Thyroid gland (tissue), 4 donors: Measurements from ENCODE around the gene CKAP5. TPM values are rescaled to one million over a fixed set of nuclear protein-coding genes. Genes with fewer than 3 reads are reported as not detected.

Experiments
- DNase-seq, 2 donors: peaks; one replicate each; pipeline ENCODE4 v3.0.0-alpha.2; 2019
- H3K27ac ChIP-seq, 3 donors: fragments of 200-600 bp; sonication (generic); 1 replicate in 2 of 3; 2 replicates in 1 of 3; pipeline ENCODE4 v1.5.1; 2016 to 2019; ENCODE audit warnings: mild to moderate bottlenecking in 1 of 3, moderate library complexity in 1 of 3
- H3K27me3 ChIP-seq: fragments of 200-600 bp; sonication (generic); one replicate; pipeline ENCODE4 v1.5.1; 2019
- H3K36me3 ChIP-seq, 2 donors: fragments of 200-600 bp; sonication (generic); one replicate each; pipeline ENCODE4 v1.5.1; 2016 to 2019
- H3K4me1 ChIP-seq, 2 donors: fragments of 200-600 bp; sonication (generic); one replicate each; pipeline ENCODE4 v1.5.1; 2017 to 2019
- H3K4me3 ChIP-seq, 3 donors: fragments of 200-600 bp; sonication (generic); replicated peaks in 1 of 3; 1 replicate in 2 of 3; 2 replicates in 1 of 3; pipeline ENCODE4 v1.5.1; 2016; ENCODE audit warnings: mild to moderate bottlenecking in 1 of 3
- H3K9me3 ChIP-seq: fragments of 200-600 bp; sonication (generic); one replicate; pipeline ENCODE4 v1.5.1; 2017
- POLR2A ChIP-seq, 2 donors: fragments of 450-650 bp; IDR thresholded peaks; one replicate each; pipeline ENCODE4 v1.6.1; 2017; ENCODE audit warnings: antibody characterized with exemption in 2 of 2, mild to moderate bottlenecking in 2 of 2, moderate library complexity in 1 of 2
- WGBS, 2 donors: methylation state at CpG; one replicate each; pipeline ENCODE4 v1.1.5; 2017; 5-methylcytosine and 5-hydroxymethylcytosine counted together
- intact Hi-C: fragments of 100-400 bp; cut with DNase I; formaldehyde crosslinking; loops from one replicate; pipeline ENCODE4 v1.15.1; 2023
- total RNA-seq, 4 donors: library from RNA; depleted of rRNA; stranded (reverse); fragments of >200 nt; gene quantifications; one replicate each; pipeline ENCODE4 v1.2.3, GENCODE V29; 2016
- TF ChIP-seq, protein P1 (sequence below), 6 experiments: fragments of 200-600 bp in 3 of 6; fragments of 450-650 bp in 3 of 6; sonication (generic) in 3 of 6; IDR thresholded peaks; one replicate each; pipeline ENCODE4 v1.5.1; 2016 to 2019; ENCODE audit warnings: antibody characterized with exemption in 6 of 6, mild to moderate bottlenecking in 2 of 6, inconsistent platforms in 1 of 6, moderate library complexity in 1 of 6

CKAP5 gene
- total RNA-seq, 4 donors from 2014 or later = 25.3 to 30.1 (median 26.8) TPM

DNA sequence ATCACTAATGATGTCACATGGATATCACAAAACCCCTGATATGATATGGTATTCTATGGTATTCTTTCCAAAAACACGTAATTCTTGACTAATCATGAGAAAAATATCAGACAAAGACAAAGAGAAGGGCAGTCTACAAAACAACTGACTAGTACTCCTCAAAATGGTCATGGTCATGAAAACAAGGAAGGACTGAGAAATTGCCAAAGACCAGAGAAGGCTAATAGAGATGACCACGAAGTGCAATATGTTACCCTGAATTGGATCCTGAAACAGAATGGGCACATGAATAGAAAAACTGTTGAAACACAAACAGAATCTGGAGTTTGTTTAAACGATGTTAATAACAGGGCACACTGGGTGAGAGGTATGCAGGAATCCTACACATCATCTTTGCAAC, 10.2 kb downstream of the CKAP5 start:
- Histone ChIP-seq H3K4me3 (no peak overlapping the region), H3K27me3 (no peaks in the 10 kb centered on the region), H3K9me3 (no peaks in the 10 kb centered on the region), H3K36me3 (no peaks in the 10 kb centered on the region), H3K4me1 (no peaks in the 10 kb centered on the region), H3K27ac (no peak overlapping the region)
- intact Hi-C loops = no loop called here
- no peak for TF ChIP-seq POLR2A (IDR thresholded peaks at IDR 0.05)
- TF ChIP-seq, protein P1, sequence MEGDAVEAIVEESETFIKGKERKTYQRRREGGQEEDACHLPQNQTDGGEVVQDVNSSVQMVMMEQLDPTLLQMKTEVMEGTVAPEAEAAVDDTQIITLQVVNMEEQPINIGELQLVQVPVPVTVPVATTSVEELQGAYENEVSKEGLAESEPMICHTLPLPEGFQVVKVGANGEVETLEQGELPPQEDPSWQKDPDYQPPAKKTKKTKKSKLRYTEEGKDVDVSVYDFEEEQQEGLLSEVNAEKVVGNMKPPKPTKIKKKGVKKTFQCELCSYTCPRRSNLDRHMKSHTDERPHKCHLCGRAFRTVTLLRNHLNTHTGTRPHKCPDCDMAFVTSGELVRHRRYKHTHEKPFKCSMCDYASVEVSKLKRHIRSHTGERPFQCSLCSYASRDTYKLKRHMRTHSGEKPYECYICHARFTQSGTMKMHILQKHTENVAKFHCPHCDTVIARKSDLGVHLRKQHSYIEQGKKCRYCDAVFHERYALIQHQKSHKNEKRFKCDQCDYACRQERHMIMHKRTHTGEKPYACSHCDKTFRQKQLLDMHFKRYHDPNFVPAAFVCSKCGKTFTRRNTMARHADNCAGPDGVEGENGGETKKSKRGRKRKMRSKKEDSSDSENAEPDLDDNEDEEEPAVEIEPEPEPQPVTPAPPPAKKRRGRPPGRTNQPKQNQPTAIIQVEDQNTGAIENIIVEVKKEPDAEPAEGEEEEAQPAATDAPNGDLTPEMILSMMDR (IDR thresholded peaks at IDR 0.05) = no peak
- 75 to 76% methylated on average over 3 of the region's 3 CpGs for WGBS, 2 donors
- no peak for DNase-seq

DNA sequence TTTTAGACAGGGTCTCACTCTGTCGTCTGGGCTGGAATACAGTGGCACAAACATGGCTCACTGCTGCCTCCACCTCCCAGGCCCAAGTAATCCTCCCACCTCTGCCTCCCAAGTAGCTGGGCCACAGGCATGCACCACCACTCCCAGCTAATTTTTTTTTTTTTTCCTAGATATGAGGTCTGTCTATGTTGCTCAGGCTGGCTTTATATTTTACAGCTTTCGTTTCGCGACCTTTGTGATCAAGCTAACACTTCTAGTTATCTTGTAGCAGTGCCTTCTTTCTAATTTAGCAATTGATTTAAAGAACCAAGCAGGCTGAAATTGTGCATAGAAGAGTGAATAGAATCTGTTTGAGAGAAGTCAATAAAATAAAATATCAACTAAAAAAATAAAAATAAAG, 11.3 kb downstream of the CKAP5 start:
- TF ChIP-seq POLR2A (IDR thresholded peaks at IDR 0.05) = no peak
- TF ChIP-seq, protein P1 (IDR thresholded peaks at IDR 0.05) = no peak
- Histone ChIP-seq H3K36me3 (no peaks in the 10 kb centered on the region), H3K4me1 (no peaks in the 10 kb centered on the region), H3K27ac (no peak overlapping the region), H3K27me3 (no peaks in the 10 kb centered on the region), H3K4me3 (no peak overlapping the region), H3K9me3 (no peaks in the 10 kb centered on the region)
- intact Hi-C loops = no loop called here
- WGBS, 2 donors = 94 to 98% methylated on average over 4 of the region's 4 CpGs
- no peak for DNase-seq

DNA sequence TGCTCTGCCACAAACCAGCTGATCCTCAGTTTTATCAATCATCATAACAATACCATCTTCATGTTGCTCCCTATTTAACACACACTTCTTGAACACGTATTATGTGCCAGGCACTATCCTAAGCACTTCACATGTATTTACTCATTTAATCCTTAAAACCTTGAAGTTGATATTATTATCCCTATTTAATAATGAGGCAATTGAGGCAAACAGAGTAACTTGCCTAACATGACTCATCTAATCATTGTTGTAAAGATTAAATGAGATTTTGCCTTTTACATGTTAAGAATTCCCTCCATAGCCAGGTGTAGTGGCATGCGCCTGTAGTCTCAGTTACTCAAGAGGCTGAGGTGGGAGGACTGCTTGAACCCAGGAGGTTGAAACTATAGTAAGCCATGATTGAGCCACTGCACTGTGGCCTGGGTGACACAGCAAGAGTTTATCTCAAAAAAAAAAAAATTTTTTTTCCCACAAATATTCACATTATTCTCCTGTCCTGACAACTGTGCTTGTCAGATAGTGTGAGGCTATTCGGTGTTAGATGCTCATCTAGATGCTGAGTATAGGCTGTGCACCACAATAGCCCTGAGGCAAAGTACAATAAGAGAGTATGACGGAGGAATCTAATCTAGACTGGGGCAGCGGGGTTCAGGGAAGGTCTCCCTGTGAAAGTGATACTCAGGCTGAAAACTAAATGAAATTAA, 13.4 kb downstream of the CKAP5 start:
- intact Hi-C loops = no loop called here
- Histone ChIP-seq H3K4me1 (no peaks in the 10 kb centered on the region), H3K27me3 (no peaks in the 10 kb centered on the region), H3K27ac (no peak overlapping the region), H3K9me3 (no peaks in the 10 kb centered on the region), H3K4me3 (no peak overlapping the region), H3K36me3 (no peaks in the 10 kb centered on the region)
- 91 to 96% methylated on average over 5 of the region's 5 CpGs for WGBS, 2 donors
- TF ChIP-seq, protein P1 (IDR thresholded peaks at IDR 0.05) = no peak
- no peak for TF ChIP-seq POLR2A (IDR thresholded peaks at IDR 0.05)
- DNase-seq = no peak

DNA sequence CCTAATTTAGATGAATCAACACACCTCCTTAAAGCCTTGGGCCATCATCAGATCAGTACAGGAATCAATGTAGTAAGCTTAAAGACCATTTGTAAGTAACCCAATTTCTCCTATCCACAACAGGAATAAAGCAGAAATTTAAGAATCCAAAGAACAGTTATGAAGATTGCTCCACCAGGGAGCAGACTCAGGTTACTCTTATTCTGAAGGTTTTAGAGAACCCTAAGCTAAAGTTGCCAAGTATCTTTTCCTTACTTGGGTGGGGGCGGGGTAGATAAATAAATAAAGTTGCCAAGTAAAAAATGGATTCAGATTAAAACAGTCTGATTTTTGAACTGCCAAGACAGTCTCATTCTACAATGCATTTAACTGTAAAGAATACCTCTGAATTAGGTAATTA, 18.1 kb downstream of the CKAP5 start:
- Histone ChIP-seq H3K4me1 (peaks cover 9 to 27% of the 10 kb centered on the region in 2 donors), H3K27ac (peak overlapping the region in 1 of 3 donors; percentile 5), H3K27me3 (no peaks in the 10 kb centered on the region), H3K36me3 (no peaks in the 10 kb centered on the region), H3K4me3 (no peak overlapping the region), H3K9me3 (no peaks in the 10 kb centered on the region)
- 75 to 80% methylated on average over 1 of the region's 1 CpG for WGBS, 2 donors
- DNase-seq = no peak
- no peak for TF ChIP-seq POLR2A (IDR thresholded peaks at IDR 0.05)
- intact Hi-C loops = no loop called here

DNA sequence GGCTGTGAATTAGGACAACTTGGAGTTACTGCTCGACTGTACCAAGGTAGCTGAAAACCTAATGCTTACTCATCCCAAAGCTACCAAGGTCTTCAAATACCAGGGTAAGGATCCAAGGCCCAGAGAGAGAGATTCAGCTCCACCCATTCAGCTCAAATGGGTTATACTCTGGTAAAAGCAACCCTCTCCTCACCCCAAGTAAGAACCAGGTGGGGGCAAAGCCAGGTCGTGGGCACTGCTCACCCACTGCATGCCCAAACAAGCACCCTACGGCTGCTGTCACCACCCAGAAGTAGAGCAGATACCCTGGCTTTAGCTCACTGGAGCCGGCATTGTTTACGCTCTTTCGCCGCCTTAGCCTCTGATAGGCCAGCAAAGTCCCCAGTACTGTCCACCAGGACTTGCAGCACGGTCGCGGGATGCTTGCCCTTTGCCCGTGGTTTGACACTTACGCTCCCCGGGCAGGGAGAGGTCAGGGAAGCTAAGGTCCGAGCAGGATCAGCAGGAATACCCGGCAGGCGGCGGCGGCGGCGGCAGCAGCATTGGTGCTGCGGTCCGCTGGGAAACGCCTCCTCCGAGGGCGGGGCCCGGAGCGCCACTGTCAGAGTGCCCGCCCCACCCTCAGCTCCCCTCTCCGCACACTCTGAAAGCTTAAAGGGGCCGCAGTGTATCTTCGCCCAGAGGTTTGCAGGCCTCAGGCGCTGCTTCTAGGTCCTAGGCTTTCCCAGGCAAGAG, 19.6 kb downstream of the CKAP5 start:
- TF ChIP-seq POLR2A (IDR thresholded peaks at IDR 0.05) = peak in 1 of 2 donors; percentile 30
- TF ChIP-seq, protein P1 (IDR thresholded peaks at IDR 0.05) = peak in 1 of 6 experiments; percentile 32
- peak; percentile 87 to 88 for DNase-seq
- Histone ChIP-seq H3K4me3 (peak overlapping the region in 2 of 3 donors; percentile 23 to 38), H3K27me3 (no peaks in the 10 kb centered on the region), H3K27ac (peak overlapping the region in 2 of 3 donors; percentile 40 to 51), H3K36me3 (no peaks in the 10 kb centered on the region), H3K4me1 (peaks cover 9 to 27% of the 10 kb centered on the region in 2 donors), H3K9me3 (no peaks in the 10 kb centered on the region)
- intact Hi-C loops = no loop called here
- 4 to 5% methylated on average over 6 to 15 of the region's 32 CpGs for WGBS, 2 donors
